CD4-positive, alpha-beta T cell treated with Interleukin-2 at 100 ng/mL for 4 hours (primary cell): Measurements from ENCODE around the gene TEF.
"Not testable (repeated sequence)": the region's sequence is repeated elsewhere in the genome, so short reads cannot be mapped to it uniquely, and the experiment has no call there.

ENCODE experiments used
- DNase-seq: peaks from one replicate; pipeline ENCODE4 v3.0.0-alpha.2; 2020; ENCODE audit warnings: low spot score

Gene TEF

DNA sequence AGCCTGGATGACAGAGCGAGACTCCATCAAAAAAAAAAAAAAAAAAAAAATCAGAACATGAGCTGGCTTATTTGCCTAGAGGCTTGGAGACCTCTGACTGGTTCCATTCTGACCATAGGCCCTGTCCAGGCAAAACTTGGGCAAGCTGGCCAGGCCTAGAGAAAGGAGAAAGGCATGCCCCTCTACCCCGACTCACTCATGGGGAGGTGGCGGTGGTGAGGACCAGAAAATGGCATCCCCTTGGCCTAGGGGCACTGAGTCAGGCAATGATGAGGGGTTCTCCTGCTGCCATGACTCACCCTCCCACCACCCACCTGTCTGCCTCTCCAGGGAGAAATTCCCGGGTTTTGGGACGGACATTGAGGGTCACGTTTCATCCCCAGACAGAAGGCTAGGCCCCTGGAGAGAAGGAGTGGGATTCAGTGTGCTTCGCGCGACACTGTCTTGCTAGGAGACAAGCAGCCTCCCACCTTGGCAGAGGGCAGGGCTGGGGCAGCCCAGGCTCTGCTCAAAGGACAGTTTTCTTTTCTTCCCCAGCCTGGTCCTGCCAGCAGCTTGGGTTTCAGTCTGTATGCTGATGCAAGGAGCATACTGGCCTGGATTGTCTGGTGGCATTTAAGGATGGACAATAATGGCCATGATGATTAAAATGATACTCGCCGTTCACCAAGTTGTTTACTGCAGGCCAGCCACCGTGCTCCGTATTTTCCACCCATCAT is 47.6 kb downstream of the TEF start:
- no peak for DNase-seq

DNA sequence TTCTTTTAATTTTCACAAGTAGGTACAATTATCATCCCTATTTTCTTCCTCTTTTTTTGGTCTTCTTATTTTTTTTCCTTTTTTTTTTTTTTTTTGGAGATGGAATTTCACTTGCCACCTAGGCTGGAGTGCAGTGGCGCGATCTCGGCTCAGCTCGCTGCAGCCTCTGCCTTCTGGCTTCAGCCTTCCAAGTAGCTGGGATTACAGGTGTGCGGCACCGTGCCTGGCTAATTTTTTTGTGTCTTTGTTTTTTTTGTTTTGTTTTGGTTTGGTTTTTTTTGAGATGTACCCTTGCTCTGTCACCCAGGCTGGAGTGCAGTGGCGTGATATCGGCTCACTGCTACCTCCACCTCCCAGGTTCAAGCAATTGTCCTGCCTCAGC is 48.2 kb downstream of the TEF start:
- DNase-seq: no peak

DNA sequence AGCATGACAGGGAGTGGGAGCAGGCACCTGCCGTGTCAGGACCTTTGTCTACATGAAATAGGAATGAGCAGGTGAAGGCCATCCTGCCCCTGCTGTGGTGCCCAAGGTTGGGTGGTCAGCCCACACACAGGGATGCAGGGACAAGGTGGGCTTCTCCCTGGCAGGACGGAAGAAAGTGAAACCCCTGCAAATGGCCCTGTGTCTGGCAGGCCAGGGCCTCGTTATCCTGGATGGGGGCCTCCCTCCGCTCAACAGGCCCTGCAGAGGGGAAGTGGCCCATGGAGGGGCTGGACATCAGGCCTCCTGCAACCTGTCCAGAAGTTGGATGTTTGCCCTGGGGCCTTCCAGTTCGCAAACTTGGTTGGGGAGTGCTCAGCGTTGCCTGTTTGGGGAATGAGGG is 49.9 kb downstream of the TEF start:
- DNase-seq: no peak

DNA sequence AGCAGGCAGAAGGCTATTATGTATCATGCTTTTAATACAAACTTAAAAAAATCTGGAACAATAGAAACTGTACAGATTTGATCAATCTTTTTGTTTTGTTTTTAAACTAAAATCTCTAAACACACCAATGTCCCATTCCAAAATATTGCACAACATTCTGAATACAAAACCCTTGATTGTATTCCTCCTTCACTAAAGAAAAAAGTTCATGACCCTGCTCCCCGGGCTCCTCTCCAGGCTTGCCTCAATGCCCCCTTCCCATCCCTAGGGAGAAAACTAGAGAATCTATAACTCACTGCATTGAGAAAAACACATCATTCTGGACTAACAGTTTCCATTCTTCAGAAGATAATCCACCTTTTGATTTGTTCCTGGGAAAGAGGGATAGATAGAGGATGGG is 51.7 kb downstream of the TEF start:
- DNase-seq: not testable (repeated sequence)

DNA sequence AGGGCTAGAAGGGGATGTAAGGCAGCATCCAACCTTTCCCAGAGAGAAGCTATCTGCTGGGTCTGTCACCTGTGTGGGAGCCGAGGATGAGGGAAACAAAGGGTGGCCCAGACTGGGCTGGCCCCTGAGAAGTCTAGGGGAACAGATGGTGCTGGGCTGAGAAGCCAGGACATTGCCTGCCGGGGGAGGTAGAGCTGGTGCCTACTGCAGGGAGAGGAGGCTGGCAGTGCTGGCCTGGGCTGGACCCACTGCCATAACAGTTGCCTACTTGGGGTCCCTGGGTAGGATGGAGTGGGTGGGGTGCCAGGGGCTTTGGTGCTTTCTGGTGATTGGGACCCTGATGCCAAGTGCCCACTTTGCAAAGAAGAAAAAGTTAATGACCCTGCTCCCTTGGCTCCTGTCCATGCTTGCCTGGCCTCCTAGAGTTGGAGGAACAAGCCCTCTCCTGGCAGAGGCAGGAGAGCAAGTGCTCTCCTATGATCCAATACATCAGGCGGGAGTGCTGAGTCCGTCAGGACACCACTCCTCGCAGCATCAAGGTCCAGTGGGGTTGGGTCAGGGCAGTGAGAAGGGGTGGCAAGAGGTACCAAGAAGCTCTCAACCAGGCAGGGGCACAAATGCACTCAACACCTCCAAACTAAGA is 52.7 kb downstream of the TEF start:
- not testable (repeated sequence) for DNase-seq

DNA sequence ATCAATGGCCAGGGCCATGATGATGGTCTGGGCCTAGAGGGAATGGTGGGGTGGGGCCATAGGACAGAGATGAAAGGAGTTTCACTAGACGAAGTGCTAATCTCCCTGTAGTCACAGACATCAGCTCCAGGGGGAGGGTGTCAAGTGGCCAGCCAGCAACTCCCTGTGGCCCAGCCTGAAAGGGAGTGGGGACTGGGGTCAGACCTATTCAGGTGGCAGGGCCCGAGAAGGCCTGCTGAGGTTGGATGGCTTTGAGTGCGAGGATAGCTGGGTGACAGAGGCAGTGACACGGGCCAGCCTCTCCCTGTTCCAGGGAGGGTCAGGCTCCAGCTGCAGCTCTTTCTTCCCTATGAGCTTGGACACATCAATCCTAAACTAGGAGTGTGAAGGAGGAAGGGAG is 53.8 kb downstream of the TEF start:
- DNase-seq: no peak

DNA sequence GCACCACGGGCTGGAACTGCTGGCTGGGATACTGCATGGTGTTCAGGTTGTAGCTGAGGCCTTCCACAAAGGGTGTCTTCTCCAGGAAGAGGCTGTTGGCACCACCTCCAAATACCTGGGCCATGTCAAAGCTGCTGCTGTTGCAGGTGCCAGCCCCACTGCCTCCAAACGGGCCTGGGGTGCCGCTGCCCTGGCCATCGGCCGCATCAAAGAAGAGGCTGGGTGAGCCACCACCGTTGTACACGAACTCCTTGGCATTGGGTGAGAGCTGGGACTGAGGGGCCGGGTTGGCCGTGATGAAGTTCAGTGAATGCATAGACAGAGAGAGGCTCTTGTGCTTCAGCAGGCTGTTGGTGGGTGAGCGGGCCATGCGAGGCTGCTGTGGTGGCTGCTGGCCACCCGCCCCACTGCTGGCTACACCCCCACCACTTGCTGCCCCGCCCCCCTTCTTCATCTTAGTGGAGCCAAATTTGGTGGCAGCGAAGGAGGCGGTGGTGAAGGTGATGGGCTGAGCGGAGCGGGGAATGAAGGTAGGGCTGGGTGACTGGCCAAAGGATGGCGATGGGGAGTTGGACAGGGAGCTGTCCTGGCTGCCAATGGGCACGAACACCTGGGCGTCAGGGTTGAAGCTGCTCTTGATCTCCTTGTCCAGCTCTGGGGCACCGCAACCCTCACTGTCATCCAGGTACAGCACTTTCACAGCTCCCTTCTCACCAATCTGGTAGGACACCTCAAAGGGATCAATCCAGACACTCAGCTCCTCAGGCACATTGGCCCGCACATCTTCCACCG is 54.8 kb downstream of the TEF start:
- DNase-seq: no peak

DNA sequence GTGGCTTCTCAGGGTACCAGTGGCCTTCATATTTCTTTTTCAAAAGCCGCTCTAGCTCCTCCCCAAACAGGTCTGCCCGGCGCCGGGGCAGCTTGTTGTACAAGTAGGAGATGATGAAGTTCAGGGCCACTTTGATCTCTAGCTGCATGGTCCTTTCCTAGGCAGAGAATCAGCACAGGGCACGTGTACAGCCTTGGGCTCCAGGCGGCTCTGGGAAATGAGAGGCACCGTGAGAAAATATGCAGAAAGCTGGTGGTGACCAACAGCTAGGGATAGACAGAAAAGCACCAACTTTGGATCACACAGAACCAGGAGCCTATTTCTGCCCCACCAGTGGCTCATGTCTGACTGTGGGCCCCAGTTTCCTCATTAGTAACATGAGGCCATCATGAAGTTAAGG is 55.5 kb downstream of the TEF start:
- no peak for DNase-seq

DNA sequence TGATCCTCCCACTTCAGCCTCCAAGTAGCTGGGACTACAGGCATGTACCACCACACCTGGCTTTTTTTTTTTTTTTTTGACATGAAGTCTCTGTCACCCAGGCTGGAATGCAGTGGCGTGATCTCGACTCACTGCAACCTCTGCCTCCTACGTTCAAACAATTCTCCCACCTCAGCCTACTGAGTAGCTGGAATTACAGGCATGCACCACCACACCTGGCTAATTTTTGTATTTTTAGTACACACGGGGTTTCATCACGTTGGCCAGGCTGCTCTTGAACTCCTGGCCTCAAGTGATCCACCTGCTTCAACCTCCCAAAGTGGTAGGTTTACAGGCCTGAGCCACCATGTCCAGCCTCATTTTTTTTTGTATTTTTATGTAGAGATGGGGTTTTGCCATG is 58.8 kb downstream of the TEF start:
- not testable (repeated sequence) for DNase-seq

DNA sequence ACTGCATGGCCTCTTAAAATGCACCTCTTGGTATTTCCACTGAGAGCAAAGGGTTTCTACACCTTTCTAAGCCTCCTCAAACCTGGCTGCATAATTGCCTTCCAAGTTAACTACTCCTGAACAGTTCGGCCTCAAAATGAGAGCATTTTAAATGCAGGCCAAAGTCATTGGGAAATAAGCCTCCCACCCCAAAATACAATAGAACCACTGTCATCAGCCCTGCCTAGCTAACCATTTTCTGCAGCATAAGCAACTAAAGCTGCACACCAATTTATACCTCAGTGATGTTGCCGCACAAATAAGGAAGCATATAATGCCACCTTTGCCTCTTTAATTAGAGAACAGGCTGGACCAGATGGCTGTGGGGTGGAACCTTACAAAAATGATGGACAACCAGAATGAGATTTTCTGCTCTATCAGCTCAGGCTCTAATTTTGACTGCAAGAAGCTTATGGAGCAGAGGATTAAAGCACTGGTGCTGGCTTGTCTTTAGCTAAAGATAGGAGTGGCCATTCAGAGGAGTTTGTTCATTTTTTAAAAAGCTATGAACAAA is 60.6 kb downstream of the TEF start:
- no peak for DNase-seq

DNA sequence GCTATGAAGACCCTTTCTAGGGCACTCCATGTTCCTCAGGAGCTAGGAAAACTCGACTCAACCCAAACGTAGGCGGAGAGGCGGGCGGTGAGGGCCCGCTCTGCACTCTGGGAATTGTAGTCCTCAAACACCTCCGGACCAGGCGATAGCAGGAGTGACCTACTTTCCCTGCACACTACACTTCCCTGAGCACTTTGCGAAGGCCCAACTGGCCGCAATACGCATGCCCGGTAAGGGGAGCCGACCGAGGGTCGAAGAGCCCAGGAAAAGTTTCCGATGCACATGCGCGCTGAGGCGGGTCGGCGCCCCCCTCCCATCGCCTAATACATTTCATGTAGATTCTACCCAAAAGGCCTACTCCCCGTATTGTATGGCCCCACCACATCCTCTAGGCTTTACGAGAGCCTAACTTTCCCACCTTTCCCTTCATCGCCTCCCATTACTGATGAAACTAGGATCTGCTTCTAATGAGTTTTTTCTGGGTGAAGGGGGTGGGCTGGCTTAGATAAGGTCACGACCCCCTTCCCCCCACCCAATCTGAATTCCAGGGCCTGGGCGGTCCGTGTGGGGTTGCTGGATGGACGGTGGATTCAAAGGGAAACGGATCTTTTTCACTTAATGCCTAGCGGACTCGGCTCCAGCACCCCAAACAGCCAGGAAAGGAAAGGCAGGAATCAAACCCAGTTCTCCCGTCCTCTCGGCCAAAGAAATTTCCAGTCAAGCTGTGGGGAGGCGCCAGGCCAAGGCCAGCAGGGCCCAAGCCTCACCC is 62.8 kb downstream of the TEF start:
- peak; percentile 91 for DNase-seq

DNA sequence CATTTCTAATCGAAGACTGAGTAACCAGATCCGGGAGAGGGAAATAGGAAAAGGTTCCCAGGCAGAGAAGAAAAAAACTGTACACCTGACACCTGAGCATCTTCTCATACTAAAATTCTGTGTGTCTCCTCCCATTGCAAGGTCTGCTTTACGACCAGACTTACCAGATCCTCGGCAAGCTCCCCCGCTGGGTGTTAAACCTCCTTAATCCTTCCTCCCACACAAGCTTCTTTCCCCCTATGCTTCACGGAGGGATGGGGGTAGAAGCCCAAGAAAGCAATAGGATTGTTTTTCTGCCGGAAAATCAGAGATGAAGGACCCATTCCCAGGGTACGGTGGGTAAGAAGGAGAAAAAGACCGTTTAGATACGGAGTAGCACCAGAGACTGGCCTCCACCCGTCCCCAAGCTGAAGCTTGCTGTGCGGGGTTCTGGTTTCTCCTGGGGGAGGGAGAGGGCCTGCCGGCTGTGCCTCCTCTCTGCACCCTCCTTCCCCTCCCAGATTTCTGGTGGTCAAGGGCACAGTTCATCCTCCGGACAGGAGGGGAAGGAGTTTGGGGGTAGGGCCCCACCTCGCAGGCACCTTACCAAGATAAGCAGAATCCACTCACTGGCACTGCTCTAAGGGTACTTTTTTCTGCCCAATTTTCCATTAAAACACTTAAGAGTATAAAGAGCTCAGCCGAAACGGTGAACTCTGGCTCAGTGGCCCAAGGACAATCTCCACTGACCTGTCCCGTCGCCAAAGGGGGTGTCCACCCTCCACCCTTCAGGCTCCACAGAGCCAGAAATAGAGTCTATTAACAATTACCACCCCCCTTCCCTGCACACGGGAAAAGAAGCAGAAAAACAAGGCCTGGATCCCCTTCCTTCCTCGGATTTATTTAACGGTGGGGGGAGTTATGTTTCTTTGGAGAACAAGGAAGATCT is 63.7 kb downstream of the TEF start:
- DNase-seq: peak; percentile 10

DNA sequence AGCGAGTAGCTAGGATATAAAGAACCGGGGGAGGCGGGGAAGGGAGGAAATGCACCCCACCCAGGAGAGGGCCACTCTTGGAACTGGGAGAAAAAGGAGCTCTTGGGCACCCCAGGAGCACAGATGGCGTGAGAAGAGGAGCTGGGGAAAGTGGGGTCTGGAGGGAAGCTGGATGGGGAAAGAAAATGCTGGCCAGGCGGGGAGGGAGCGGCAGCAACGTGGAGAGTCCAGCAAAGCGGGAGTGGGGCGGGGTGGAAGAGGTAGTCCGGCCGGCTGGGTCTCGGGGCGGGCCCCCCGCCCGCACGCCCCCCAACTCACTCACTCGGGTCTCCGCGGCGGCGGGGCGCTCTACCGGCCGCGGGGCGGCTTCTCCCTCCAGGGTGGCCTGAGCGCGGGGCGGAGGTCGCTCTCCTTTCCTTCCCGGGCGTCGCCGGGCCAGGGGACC is 64.3 kb downstream of the TEF start:
- no peak for DNase-seq

DNA sequence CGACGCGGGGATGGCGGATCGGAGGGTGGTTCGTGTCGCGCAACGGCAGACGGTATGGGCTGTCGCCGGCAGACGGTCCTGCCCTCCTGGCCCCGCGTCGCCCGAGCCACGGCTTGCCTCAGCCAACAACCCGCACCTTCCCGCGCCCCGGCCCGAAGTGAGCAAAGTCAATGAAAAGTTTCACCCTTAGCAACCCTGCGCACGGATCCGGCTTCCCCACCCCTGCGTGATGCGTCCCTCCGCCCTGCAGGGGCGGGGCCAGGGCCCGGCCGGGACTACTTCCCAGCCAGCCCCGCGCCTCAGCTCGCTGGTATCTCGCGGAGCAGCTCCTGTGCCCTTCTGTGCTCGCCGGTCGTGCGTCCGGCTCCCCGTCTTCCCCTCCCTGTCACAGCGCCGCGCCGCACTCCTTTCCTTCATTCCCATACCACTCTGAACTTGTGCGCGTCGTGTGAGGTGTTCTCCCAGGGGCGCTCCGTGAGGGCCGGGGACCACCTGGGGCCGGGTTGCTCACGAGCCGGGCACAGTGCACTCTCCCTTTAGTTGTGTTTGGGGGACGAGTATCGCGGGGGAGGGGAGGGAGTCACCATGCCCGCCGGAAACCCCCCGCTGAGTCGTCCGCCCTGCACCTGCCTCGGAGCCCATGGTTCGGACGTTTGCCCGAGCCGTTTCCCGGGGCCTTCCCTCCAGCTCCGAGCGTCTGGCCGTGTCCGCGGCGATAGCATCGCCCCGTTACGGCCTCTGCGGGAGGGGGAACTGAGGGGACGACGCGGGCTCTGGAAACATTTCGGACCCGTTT is 65.1 kb downstream of the TEF start, which contains the start of gene TOB2:
TSS of gene TOB2 (minus strand) at position 163 of the 796 bp plus-strand sequence. CDS start 9,456 bp downstream, outside the sequence.
- peak; percentile 95 for DNase-seq

DNA sequence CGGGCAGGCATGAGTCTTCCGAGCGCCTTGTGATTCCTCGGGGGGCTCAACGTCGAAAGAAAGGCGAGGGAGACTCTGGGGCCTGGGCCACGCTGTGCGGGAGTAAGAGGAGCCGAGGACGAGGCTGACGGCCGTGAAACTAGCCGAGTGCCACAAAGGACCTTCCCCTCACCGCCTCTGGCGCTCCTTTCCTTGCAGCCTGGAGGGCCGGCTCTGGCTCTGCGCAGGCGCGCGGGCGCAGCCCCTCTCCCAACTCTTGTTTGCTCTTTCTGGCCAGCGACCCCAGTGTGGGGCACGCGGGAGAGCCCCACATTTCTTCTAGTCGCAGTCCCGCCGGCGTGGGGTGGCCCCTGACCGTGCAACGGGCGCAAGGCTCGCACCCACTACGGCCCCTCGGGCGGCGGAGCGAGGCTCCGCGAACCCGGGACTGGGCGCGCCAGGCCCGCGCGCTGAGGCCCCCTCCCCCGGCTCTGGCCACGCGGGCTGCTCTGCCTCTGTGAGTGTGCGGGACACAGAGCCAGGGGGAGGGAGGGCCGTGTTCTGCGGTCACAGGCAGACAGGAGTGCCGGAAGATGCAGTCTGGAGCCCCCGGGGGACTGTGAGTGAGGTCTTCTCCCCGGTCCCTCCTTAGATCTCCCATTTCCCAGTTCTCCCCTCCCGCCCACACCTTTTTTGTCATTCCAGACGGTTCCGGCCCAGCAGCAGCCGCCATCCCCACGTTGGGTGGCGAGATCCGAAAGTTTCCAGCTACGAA is 65.9 kb downstream of the TEF start:
- peak; percentile 44 for DNase-seq

DNA sequence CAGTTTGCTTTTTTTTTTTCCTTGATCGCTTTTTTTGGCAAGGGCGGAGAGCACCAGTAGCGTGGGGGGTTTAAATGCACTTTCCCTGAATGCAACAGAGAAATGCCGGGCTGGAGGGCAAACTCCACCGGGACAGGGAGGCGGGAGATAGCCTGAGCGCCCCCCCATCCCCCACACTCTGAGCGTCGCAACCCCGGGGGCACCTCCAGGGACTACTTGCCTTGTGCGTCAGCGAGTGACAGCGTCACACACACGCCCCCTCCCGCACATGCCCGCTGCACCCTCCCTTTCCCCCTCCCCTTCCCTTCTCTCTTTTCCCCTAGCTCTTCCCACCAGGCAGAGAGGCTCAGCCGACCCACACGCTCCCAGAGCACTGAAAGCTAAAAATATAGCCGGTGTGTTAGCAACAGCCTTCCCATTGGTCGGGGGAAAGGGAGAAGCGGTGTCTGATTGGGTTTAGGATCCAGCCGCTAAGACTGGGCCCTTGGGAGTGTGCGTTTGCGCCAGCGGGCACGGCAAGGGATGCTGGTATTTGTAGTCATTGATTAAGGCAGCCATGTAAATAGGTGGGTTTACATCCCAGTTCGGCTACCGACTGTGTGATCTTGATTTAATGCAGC is 66.6 kb downstream of the TEF start:
- DNase-seq: peak; percentile 96
